ENCODE measurements around the gene METTL24. TPM values are rescaled to one million over a fixed set of nuclear protein-coding genes. Genes with fewer than 3 reads are reported as not detected.
"Not testable (repeated sequence)": the region's sequence is repeated elsewhere in the genome, so short reads cannot be mapped to it uniquely, and the experiment has no call there.

METTL24 gene
- total RNA-seq, 1 donor from 2014 or later, result not detected

GRCh38 chr6:110270165-110270564, 88.0 kb downstream of the METTL24 start:
- intact Hi-C loops (cut with micrococcal nuclease), result no loop called here

GRCh38 chr6:110269623-110270022, 88.5 kb downstream of the METTL24 start:
- intact Hi-C loops (cut with micrococcal nuclease), result no loop called here

GRCh38 chr6:110266996-110267395, 91.2 kb downstream of the METTL24 start:
- intact Hi-C loops (cut with micrococcal nuclease), result no loop called here

GRCh38 chr6:110265273-110265672, 92.9 kb downstream of the METTL24 start:
- intact Hi-C loops (cut with micrococcal nuclease), result no loop called here

- intact Hi-C loops (cut with micrococcal nuclease), result no loop called here
Measured at GRCh38 chr6:110256366-110256765, 101.8 kb downstream of the METTL24 start.

GRCh38 chr6:110255211-110255750, 102.9 kb downstream of the METTL24 start:
- intact Hi-C loops (cut with micrococcal nuclease), result no loop called here

- intact Hi-C loops (cut with micrococcal nuclease), result no loop called here
Measured at GRCh38 chr6:110250838-110251237, 107.3 kb downstream of the METTL24 start.

- intact Hi-C loops (cut with micrococcal nuclease), result no loop called here
Measured at GRCh38 chr6:110250058-110250457, 108.1 kb downstream of the METTL24 start.

GRCh38 chr6:110246900-110247546, 111.1 kb downstream of the METTL24 start:
- intact Hi-C loops (cut with micrococcal nuclease), result no loop called here

GRCh38 chr6:110246378-110246777, 111.8 kb downstream of the METTL24 start:
- intact Hi-C loops (cut with micrococcal nuclease), result no loop called here

GRCh38 chr6:110244621-110245020, 113.5 kb downstream of the METTL24 start:
- intact Hi-C loops (cut with micrococcal nuclease), result not testable (repeated sequence)

- intact Hi-C loops (cut with micrococcal nuclease), result no loop called here
Measured at GRCh38 chr6:110239526-110240274, 118.4 kb downstream of the METTL24 start.

GRCh38 chr6:110236007-110236406, 122.1 kb downstream of the METTL24 start:
- intact Hi-C loops (cut with micrococcal nuclease), result not testable (repeated sequence)

GRCh38 chr6:110233770-110234374, 124.3 kb downstream of the METTL24 start:
- intact Hi-C loops (cut with micrococcal nuclease), result loop anchor here (2.0 kb wide), 1 partner anchor 53 kb away; the partner anchor contains the start of gene CDC40

- intact Hi-C loops (cut with micrococcal nuclease), result no loop called here
Measured at GRCh38 chr6:110232450-110232849, 125.7 kb downstream of the METTL24 start.

GRCh38 chr6:110226261-110226660, 131.9 kb downstream of the METTL24 start:
- intact Hi-C loops (cut with micrococcal nuclease), result no loop called here

GRCh38 chr6:110221738-110222137, 136.4 kb downstream of the METTL24 start:
- intact Hi-C loops (cut with micrococcal nuclease), result no loop called here

- intact Hi-C loops (cut with micrococcal nuclease), result no loop called here
Measured at GRCh38 chr6:110217266-110217665, 140.9 kb downstream of the METTL24 start.

GRCh38 chr6:110216140-110216539, 142.0 kb downstream of the METTL24 start:
- intact Hi-C loops (cut with micrococcal nuclease), result no loop called here

GRCh38 chr6:110214338-110214737, 143.8 kb downstream of the METTL24 start:
- intact Hi-C loops (cut with micrococcal nuclease), result no loop called here

- intact Hi-C loops (cut with micrococcal nuclease), result no loop called here
Measured at GRCh38 chr6:110211753-110212152, 146.4 kb downstream of the METTL24 start.

GRCh38 chr6:110207652-110208051, 150.5 kb downstream of the METTL24 start:
- intact Hi-C loops (cut with micrococcal nuclease), result no loop called here
